GM12878 (cell line): Measurements from ENCODE around the gene GFOD2.

Source experiments
- CEBPB ChIP-seq, 2 experiments: fragments of 150-350 bp in 1 of 2; IDR thresholded peaks; 2 replicates each; pipeline ENCODE4 v1.6.1; 2012 to 2014; ENCODE audit warnings: low read depth in 2 of 2, low read length in 2 of 2, borderline replicate concordance in 1 of 2, inconsistent platforms in 1 of 2
- CREB1 ChIP-seq: IDR thresholded peaks from 2 replicates; pipeline ENCODE4 v1.6.1; 2012; ENCODE audit warnings: low read depth, mild to moderate bottlenecking, inconsistent platforms
- CTCF ChIP-seq, 3 experiments: IDR thresholded peaks in 2 of 3; conservative IDR thresholded peaks in 1 of 3; 2 replicates each; pipeline ENCODE4 v1.5.1; 2011; ENCODE audit warnings: low read depth in 3 of 3, low read length in 3 of 3, mild to moderate bottlenecking in 3 of 3, control low read depth in 2 of 3, moderate library complexity in 2 of 3, inconsistent platforms in 1 of 3, mixed read lengths in 1 of 3; ENCODE audit not compliant: control insufficient read depth in 2 of 3, insufficient read depth in 1 of 3; ENCODE audit errors: extremely low read depth in 1 of 3
- EP300 ChIP-seq, 2 experiments: fragments of 150-350 bp in 1 of 2; IDR thresholded peaks; 2 replicates each; pipeline ENCODE4 v1.6.1; 2011 to 2012; ENCODE audit warnings: low read depth in 2 of 2, low read length in 2 of 2, borderline replicate concordance in 1 of 2, improper control_type of control experiment in 1 of 2, inconsistent platforms in 1 of 2; ENCODE audit not compliant: control insufficient read depth in 1 of 2
- MXI1 ChIP-seq: fragments of 150-350 bp; IDR thresholded peaks from 2 replicates; pipeline ENCODE4 v1.6.1; 2011; ENCODE audit warnings: low read depth, mild to moderate bottlenecking, inconsistent platforms, low read length, improper control_type of control experiment
- POLR2A ChIP-seq: IDR thresholded peaks from 2 replicates; pipeline ENCODE4 v1.6.1; 2011; ENCODE audit warnings: low read depth, mild to moderate bottlenecking, low read length
- RFX5 ChIP-seq: IDR thresholded peaks from 2 replicates; pipeline ENCODE4 v1.6.1; 2011; ENCODE audit warnings: low read depth, low read length, improper control_type of control experiment
- SP1 ChIP-seq: IDR thresholded peaks from one replicate; pipeline ENCODE4 v1.6.1; 2011; ENCODE audit warnings: low read depth, low read length
- SPI1 ChIP-seq: IDR thresholded peaks from 2 replicates; pipeline ENCODE4 v1.6.1; 2011; ENCODE audit warnings: low read depth, mild to moderate bottlenecking, low read length, moderate library complexity, borderline replicate concordance; ENCODE audit not compliant: insufficient read depth
- SRF ChIP-seq, 2 experiments: IDR thresholded peaks; 2 replicates each; pipeline ENCODE4 v1.6.1; 2011; ENCODE audit warnings: low read depth in 2 of 2, low read length in 2 of 2, mild to moderate bottlenecking in 1 of 2, moderate library complexity in 1 of 2
- TAF1 ChIP-seq: IDR thresholded peaks from 2 replicates; pipeline ENCODE4 v1.6.1; 2011; ENCODE audit warnings: mild to moderate bottlenecking, low read depth, low read length, borderline replicate concordance
- ZSCAN29 ChIP-seq: fragments of 450-650 bp; IDR thresholded peaks from 2 replicates; pipeline ENCODE4 v1.6.1; 2017; ENCODE audit warnings: mild to moderate bottlenecking, moderate library complexity

GRCh38 chr16:67720236-67720635 is 1.1 kb upstream of the GFOD2 start:
- TF ChIP-seq CTCF (IDR thresholded peaks at IDR 0.05 in 2 of 3, conservative IDR thresholded peaks at IDR 0.05 in 1 of 3; ENCODE audit: control insufficient read depth in 2 of 3, extremely low read depth in 1 of 3, insufficient read depth in 1 of 3, low read depth in 3 of 3, low read length in 3 of 3) (no peak), EP300 (IDR thresholded peaks at IDR 0.05; ENCODE audit: borderline replicate concordance in 1 of 2, control insufficient read depth in 1 of 2, low read depth in 2 of 2, low read length in 2 of 2) (no peak), POLR2A (no peak), TAF1 (no peak), CEBPB (IDR thresholded peaks at IDR 0.05; ENCODE audit: borderline replicate concordance in 1 of 2, low read depth in 2 of 2, low read length in 2 of 2) (no peak), MXI1 (no peak), SPI1 (no peak), ZSCAN29 (no peak), RFX5 (no peak), SP1 (no peak), CREB1 (no peak), SRF (IDR thresholded peaks at IDR 0.05; ENCODE audit: low read depth in 2 of 2, low read length in 2 of 2) (no peak)
